HCT116 (cell line): ENCODE results near the gene SERHL2. TPM values are rescaled to one million over a fixed set of nuclear protein-coding genes. Genes with fewer than 3 reads are reported as not detected.

Experiments
- ATAC-seq: fragments of 200-7000 bp; cut with Tn5 transposase; 2 replicates; pipeline ENCODE4 v1.9.1; 2020; ENCODE audit warnings: mild to moderate bottlenecking, moderate library complexity
- BruUV-seq: library from RNA; stranded (reverse); fragments of 400-500 nt; replicated peaks from 2 replicates; lab custom pipeline; 2021; lab: Mats Ljungman, UMichigan
- CTCF ChIA-PET: fragments of 300-600 bp; sonication (Branson Sonifier 250); formaldehyde crosslinking; loops from one replicate; lab custom pipeline; 2021; ENCODE audit warnings: antibody characterized with exemption; lab: Charles Lee
- POLR2A ChIA-PET: fragments of 300-600, 350-600 bp; sonication (Branson Sonifier 250); formaldehyde crosslinking; loops from one replicate; lab custom pipeline; 2021; ENCODE audit warnings: antibody characterized with exemption; lab: Charles Lee
- RAD21 ChIA-PET, 2 experiments: fragments of 300-600 bp; sonication (Branson Sonifier 250); formaldehyde crosslinking; loops; one replicate each; lab custom pipeline; 2023; ENCODE audit warnings: low total read pairs in 2 of 2; ENCODE audit not compliant: uncharacterized antibody in 2 of 2, unreplicated experiment in 2 of 2, low non-redundant PET in 1 of 2; lab: Charles Lee
- DNase-seq: peaks from one replicate; pipeline ENCODE4 v3.0.0-alpha.2; 2010; ENCODE audit warnings: low read depth, low spot score
- H2AFZ ChIP-seq: fragments of 200-600 bp; shearing (Covaris generic), sonication (generic); 2 replicates; pipeline ENCODE4 v1.6.1; 2017; ENCODE audit warnings: low read depth, mixed run types, mixed read lengths, antibody characterized with exemption, low read length; ENCODE audit not compliant: poor library complexity, severe bottlenecking
- H3K27ac ChIP-seq: 2 replicates; pipeline ENCODE4 v1.5.1; 2012; ENCODE audit warnings: low read depth, low read length
- H3K27me3 ChIP-seq: fragments of 200-600 bp; sonication (generic); 2 replicates; pipeline ENCODE4 v1.6.1; 2016; ENCODE audit warnings: mixed run types, low read length, mixed read lengths; ENCODE audit not compliant: insufficient read depth
- H3K36me3 ChIP-seq, 2 experiments: fragments of 200-500 bp in 1 of 2; fragments of 200-600 bp in 1 of 2; sonication (Bioruptor generic) in 1 of 2; sonication (generic) in 1 of 2; 2 replicates each; pipeline versions ENCODE4 v1.5.1 to v1.6.1; 2014 to 2016; ENCODE audit warnings: low read length in 2 of 2, inconsistent platforms in 1 of 2, mixed read lengths in 1 of 2, mixed run types in 1 of 2; ENCODE audit not compliant: insufficient read depth in 2 of 2, control insufficient read depth in 1 of 2
- H3K4me1 ChIP-seq, 2 experiments: fragments of 200-600 bp in 1 of 2; sonication (generic) in 1 of 2; 2 replicates each; pipeline versions ENCODE4 v1.5.1 to v1.6.1; 2012 to 2017; ENCODE audit warnings: low read length in 2 of 2, inconsistent platforms in 1 of 2, mild to moderate bottlenecking in 1 of 2, mixed read lengths in 1 of 2, mixed run types in 1 of 2, moderate library complexity in 1 of 2; ENCODE audit not compliant: insufficient read depth in 2 of 2, control insufficient read depth in 1 of 2
- H3K4me2 ChIP-seq: fragments of 200-600 bp; sonication (generic); 2 replicates; pipeline ENCODE4 v1.6.1; 2017; ENCODE audit warnings: mixed run types, low read length, mixed read lengths
- H3K4me3 ChIP-seq, 2 experiments: fragments of 200-600 bp in 1 of 2; sonication (generic) in 1 of 2; replicated peaks in 1 of 2; 2 replicates each; pipeline ENCODE4 v1.5.1; 2011 to 2016; ENCODE audit warnings: low read length in 2 of 2, control low read depth in 1 of 2, low read depth in 1 of 2, mild to moderate bottlenecking in 1 of 2, mixed read lengths in 1 of 2, mixed run types in 1 of 2
- H3K79me2 ChIP-seq: fragments of 200-600 bp; sonication (generic); 2 replicates; pipeline ENCODE4 v1.6.1; 2017; ENCODE audit warnings: mild to moderate bottlenecking, mixed run types, low read length, moderate library complexity, mixed read lengths; ENCODE audit not compliant: insufficient read depth
- H3K9ac ChIP-seq: fragments of 200-600 bp; sonication (generic); 2 replicates; pipeline ENCODE4 v1.6.1; 2016; ENCODE audit warnings: low read length, mixed read lengths
- H3K9me2 ChIP-seq: fragments of 200-600 bp; sonication (generic), shearing (Covaris generic); 2 replicates; pipeline ENCODE4 v1.6.1; 2017; ENCODE audit warnings: mixed run types, mild to moderate bottlenecking, moderate library complexity; ENCODE audit not compliant: insufficient read depth
- H3K9me3 ChIP-seq, 2 experiments: fragments of 200-500 bp in 1 of 2; fragments of 200-600 bp in 1 of 2; sonication (Bioruptor generic) in 1 of 2; sonication (generic) in 1 of 2; 2 replicates each; pipeline ENCODE4 v1.6.1; 2014 to 2017; ENCODE audit warnings: low read length in 2 of 2, mixed read lengths in 2 of 2, inconsistent platforms in 1 of 2, low read depth in 1 of 2, mild to moderate bottlenecking in 1 of 2, mixed run types in 1 of 2, moderate library complexity in 1 of 2; ENCODE audit not compliant: control insufficient read depth in 1 of 2, insufficient read depth in 1 of 2
- H4K20me1 ChIP-seq: fragments of 200-600 bp; sonication (generic), shearing (Covaris generic); 2 replicates; pipeline ENCODE4 v1.6.1; 2017; ENCODE audit warnings: mixed run types, mild to moderate bottlenecking, moderate library complexity; ENCODE audit not compliant: insufficient read depth
- CBX3 ChIP-seq: IDR thresholded peaks from 2 replicates; pipeline ENCODE4 v1.6.1; 2012; ENCODE audit warnings: low read depth
- EGR1 ChIP-seq: IDR thresholded peaks from 2 replicates; pipeline ENCODE4 v1.6.1; 2012; ENCODE audit warnings: low read depth
- EZH2 ChIP-seq: fragments of 200-600 bp; sonication (generic); IDR thresholded peaks from 2 replicates; pipeline ENCODE4 v1.6.1; 2017; ENCODE audit warnings: antibody characterized with exemption, mixed run types
- RAD21 ChIP-seq: IDR thresholded peaks from 2 replicates; pipeline ENCODE4 v1.6.1; 2012; ENCODE audit warnings: low read depth, mild to moderate bottlenecking
- SIN3A ChIP-seq: IDR thresholded peaks from 2 replicates; pipeline ENCODE4 v1.6.1; 2012; ENCODE audit warnings: low read depth
- YY1 ChIP-seq: IDR thresholded peaks from 2 replicates; pipeline ENCODE4 v1.6.1; 2011; ENCODE audit warnings: low read length, low read depth, moderate library complexity, mild to moderate bottlenecking; ENCODE audit not compliant: insufficient replicate concordance; ENCODE audit errors: extremely low read depth
- ZNF274 ChIP-seq: fragments of 200-500 bp; sonication (Bioruptor generic); IDR thresholded peaks from 2 replicates; pipeline ENCODE4 v1.6.1; 2014; ENCODE audit warnings: mild to moderate bottlenecking, low read depth, low read length, inconsistent platforms
- intact Hi-C: fragments of 100-400 bp; cut with micrococcal nuclease; formaldehyde crosslinking; loops from 2 replicates; pipeline ENCODE4 v1.10.0; 2022
- total RNA-seq: library from RNA; stranded (reverse); gene quantifications from one replicate; pipeline ENCODE4 v1.2.1, GENCODE V29; 2021; ENCODE audit not compliant: unreplicated experiment
- TF ChIP-seq, protein P1 (sequence below): IDR thresholded peaks from 2 replicates; pipeline ENCODE4 v1.6.1; 2012
- TF ChIP-seq, protein P2 (sequence below): IDR thresholded peaks from 2 replicates; pipeline ENCODE4 v1.6.1; 2011; ENCODE audit warnings: mild to moderate bottlenecking, low read length, moderate library complexity; ENCODE audit not compliant: insufficient replicate concordance; ENCODE audit errors: extremely low read depth

SERHL2 gene
- total RNA-seq, 1 experiment from 2014 or later, result not detected

DNA sequence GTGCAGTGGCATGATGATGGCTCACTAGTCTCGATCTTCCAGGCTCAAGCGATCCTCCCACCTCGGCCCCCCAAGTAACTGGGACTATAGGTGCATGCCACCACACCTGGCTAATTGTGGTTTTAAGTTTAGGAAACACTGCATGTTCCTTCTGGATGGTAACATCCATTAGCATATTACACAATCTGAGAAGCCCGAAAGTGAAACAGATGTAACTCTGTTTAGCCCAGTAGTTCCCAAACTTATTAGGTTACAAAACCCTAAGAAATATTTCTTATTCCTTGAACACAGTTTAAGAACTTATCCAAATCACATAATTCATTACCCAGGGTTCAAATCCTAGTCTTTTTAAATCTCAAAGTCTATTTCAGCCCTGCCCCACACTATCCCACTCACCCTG is 32.6 kb downstream of the SERHL2 start:
- CTCF ChIA-PET, result no interaction called here
- no TSS peak for BruUV-seq
- Histone ChIP-seq H3K27ac (no peak overlapping the region), H3K79me2 (peaks cover 27% of the 10 kb centered on the region; the same call in 1 of the 2 replicates), H3K4me3 (no peak overlapping the region), H3K27me3 (no peaks in the 10 kb centered on the region), H3K9me2 (no peaks in the 10 kb centered on the region), H3K36me3 (peaks cover 45 to 56% of the 10 kb centered on the region in 2 experiments; a peak in 3 of 4 replicates), H4K20me1 (no peaks in the 10 kb centered on the region), H3K4me2 (no peak overlapping the region), H3K4me1 (peaks cover 3 to 10% of the 10 kb centered on the region in 2 experiments), H3K9ac (no peak overlapping the region), H2AFZ (no peak overlapping the region), H3K9me3 (no peaks in the 10 kb centered on the region)
- ATAC-seq (no peak), DNase-seq (no peak)
- intact Hi-C loops, result no loop called here
- POLR2A ChIA-PET, result no interaction called here
- no peak for TF ChIP-seq SIN3A
- no peak for TF ChIP-seq RAD21
- TF ChIP-seq CBX3, result no peak
- TF ChIP-seq EGR1, result no peak
- TF ChIP-seq, protein P1, sequence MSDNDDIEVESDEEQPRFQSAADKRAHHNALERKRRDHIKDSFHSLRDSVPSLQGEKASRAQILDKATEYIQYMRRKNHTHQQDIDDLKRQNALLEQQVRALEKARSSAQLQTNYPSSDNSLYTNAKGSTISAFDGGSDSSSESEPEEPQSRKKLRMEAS, result no peak
- no peak for TF ChIP-seq YY1
- TF ChIP-seq, protein P2, sequence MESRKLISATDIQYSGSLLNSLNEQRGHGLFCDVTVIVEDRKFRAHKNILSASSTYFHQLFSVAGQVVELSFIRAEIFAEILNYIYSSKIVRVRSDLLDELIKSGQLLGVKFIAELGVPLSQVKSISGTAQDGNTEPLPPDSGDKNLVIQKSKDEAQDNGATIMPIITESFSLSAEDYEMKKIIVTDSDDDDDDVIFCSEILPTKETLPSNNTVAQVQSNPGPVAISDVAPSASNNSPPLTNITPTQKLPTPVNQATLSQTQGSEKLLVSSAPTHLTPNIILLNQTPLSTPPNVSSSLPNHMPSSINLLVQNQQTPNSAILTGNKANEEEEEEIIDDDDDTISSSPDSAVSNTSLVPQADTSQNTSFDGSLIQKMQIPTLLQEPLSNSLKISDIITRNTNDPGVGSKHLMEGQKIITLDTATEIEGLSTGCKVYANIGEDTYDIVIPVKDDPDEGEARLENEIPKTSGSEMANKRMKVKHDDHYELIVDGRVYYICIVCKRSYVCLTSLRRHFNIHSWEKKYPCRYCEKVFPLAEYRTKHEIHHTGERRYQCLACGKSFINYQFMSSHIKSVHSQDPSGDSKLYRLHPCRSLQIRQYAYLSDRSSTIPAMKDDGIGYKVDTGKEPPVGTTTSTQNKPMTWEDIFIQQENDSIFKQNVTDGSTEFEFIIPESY, result no peak
- TF ChIP-seq ZNF274, result no peak
- no peak for TF ChIP-seq EZH2
- RAD21 ChIA-PET, result no interaction called here
